Globus pallidus (tissue), 1 donor: ENCODE data around the gene FBXO8.
A peak's percentile ranks its signal among the peaks of the same experiment; 100 is the strongest.
"Not testable (repeated sequence)": the region's sequence is repeated elsewhere in the genome, so short reads cannot be mapped to it uniquely, and the experiment has no call there.

Source experiments
- DNase-seq: peaks from one replicate; pipeline ENCODE4 v3.0.0-alpha.2; 2015; ENCODE audit warnings: low spot score

Gene FBXO8

DNA sequence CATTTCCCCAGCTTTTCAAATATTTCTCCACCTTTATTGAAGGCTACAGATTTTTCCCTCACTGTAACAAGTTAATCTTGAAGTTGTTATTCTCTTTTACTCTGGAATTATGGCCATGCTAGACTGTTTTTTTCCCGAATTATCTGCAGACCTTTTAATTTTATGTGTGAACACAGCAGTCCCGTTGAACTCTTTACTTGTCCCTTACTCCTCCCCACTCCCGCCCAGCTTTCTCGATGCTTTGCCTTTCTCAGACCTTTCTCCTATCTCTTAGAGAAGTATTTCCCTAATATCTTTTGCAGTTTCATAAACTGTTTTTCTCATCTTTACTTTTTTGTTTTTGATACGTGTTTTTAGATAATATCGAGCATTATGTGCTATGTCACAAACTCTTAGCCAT is 1.0 kb upstream of the FBXO8 start:
- DNase-seq: no peak

DNA sequence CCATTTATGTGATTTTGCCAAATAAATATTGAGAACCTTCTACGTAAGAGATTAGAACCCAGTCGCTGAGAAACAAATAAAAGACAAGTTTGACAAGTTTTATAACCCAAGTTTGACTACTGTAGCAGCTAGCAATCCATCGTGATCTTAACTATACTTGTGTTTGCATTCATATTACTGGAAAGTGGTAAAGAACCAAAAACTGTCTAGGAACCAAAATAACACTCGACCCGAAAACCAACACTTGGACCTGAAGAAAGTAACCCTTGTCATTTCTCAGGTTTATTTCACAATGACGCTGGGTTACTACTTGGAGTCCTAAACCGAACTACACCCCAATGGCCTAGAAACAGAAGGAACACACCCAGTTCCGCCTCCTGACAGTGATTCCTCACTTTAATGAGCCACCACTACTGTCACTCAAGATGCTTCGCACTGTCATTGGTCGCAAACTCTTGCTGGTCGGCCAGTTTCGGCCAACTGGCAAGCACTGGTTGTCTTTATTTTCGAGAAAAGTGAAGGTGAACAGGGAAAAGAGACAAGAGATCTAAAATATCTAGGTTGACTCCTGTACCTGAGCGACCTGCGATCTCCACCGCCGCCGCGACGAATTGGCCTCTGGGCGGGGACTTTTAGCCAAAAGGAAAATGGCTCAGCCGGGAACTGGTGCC is 496 bp downstream of the FBXO8 start:
- peak; percentile 96 for DNase-seq

DNA sequence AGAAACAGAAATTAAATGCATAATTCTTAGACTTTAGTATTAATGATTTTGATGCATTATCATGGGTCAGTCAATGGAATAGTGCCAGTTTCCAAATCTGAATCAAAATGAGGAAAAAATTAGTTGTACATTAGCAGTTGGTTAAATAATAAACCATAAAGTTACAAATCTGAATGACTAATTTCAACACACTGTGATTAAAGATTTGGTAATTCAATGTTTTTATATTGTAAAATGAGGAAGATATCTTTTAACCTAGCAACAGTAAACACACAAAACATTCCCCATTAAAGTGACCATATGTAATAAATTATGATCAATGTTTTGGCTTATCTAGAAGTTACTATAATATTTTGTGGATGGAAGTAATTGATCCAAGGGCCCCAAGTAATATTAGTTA is 1.6 kb downstream of the FBXO8 start:
- no peak for DNase-seq

DNA sequence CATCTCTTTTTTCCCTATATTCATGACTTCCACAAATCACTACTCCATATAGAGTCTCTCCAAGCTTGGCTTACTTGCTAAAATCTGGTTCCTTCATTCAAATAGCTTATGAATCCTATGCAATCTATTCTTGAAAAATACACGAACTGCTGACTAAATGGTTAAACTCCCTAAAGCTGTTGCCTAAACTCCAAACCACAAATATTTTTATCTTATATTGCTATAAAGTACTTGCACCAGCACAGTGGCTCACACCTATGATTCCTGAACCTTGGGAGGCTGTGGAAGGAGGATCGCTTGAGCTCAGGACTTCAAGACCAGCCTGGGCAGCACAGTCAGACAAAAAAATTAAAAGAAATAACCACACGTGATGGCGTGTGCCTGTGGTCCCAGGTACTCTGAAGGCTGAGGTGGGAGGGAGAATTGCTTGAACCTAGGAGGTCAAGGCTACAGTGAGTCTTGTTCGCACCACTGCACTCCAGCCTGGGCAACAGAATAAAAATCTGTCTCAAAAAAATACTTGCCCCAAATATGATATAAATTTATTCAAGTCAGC is 2.2 kb downstream of the FBXO8 start:
- DNase-seq: no peak

DNA sequence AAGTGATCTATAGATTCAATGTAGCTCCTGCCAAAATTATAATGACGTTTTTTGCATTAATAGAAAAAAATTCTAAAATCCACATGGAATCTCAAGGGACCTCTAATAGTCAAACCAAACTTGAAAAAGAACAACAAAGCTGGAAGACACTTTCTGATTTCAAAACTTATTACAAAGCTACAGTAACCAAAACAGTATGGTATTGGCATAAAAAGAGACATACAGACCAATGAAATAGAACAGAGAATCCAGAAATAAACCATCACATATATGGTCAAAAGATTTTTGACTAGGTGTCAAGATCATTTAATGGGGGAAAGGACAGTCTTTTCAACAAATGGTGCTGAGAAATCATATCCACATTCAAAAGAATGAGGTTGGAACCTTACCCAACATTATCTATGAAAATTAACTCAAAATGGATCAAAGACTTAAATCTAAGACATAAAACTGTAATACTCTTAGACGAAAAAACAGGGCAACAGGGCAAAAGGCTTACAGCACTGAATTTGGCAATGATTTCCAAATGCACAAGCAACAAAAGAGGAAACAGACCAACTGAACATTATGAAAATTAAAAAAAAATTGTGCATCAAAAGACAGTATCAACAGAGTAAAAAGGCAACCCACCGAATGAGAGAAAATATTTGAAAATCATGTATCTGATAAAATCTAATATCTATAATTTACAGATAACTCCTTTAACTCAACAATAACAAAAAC is 3.9 kb downstream of the FBXO8 start:
- no peak for DNase-seq

DNA sequence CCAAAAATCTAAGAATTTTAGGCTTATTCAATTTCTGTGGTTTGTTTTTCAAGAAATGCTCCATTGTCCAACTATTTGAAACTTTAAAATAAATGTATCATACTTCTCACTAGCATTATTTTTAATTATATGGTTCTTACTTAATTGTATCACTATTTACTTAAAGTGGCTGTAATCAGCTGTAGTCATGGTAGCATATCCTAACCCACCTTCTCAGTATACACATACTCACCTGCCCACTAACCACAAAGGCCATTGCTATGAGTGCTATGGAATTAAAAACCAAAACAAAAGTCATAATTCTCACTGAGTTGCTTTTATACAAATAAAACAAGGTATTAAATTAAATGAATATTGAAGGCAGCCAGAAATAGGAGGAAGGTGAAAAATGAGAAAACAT is 5.0 kb downstream of the FBXO8 start:
- no peak for DNase-seq

DNA sequence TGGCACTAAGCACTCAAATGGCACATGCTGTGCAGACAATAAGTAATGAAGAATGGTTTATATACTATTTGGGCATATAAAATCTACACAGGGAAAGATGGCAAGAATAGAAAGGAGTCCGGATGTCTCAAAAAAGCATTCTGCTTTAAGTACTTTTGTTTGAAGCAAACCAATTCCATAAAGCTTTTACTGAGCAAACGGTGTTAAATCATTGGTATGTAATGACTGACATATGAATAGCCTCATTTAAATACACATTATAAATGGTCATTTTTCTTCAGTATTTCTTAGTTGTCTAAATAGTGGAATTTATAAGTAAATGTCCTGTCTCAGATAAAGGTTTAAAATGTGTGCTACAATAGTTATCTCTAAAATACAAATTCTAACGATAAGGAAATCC is 6.0 kb downstream of the FBXO8 start:
- DNase-seq: no peak

DNA sequence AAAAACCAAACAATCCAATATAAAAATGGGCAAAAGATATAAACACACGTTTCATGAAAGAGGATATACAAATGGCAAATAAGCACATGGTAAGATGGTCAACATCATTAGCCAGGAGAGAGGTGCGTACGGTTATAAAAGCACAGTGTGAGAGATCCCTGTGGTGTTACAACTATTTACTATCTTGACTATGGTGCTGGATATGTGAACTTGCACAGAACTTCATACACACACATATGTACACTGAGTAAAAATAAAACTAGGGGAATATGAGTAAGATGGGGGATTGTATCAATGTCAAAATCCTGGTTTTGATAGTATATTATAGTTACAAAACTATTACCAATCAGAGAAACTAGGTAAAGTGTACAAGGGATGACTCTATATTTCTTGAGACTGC is 8.4 kb downstream of the FBXO8 start:
- no peak for DNase-seq

DNA sequence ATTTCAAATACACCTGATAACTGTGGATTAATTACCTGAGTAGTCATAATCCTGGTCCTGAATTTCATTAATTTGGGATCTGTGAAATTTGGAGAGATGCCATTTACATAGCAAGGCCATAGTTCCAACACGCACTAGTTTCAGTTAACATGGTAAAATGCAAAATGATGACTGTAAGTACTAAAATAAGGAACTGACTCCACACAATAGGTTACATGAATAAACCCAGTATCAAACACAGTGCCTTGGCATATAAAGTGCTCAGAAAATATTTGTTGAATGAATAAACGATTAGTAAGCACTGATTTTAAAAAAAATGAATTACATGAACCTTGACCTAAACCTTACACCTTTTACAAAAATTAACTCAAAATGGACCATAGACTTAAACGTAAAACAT is 9.0 kb downstream of the FBXO8 start:
- DNase-seq: no peak

DNA sequence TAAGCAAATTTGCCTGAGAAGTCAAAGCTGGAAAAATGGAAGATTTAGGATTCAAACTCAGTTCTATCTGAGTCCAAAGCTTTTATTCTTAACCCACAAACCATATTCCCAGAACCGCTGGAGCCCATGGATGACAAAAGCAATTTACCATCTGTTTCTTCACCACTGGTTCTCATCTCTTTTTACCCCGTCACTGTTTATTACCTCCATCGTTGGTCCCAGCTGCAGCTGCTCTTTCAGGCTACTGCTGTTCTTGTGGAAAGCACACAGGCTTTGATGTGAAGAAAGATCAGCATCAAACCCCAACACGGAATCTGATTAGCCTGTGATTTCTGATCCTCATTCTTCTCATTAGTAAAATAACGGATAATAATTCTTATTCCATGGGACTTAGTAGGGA is 9.5 kb downstream of the FBXO8 start:
- no peak for DNase-seq

DNA sequence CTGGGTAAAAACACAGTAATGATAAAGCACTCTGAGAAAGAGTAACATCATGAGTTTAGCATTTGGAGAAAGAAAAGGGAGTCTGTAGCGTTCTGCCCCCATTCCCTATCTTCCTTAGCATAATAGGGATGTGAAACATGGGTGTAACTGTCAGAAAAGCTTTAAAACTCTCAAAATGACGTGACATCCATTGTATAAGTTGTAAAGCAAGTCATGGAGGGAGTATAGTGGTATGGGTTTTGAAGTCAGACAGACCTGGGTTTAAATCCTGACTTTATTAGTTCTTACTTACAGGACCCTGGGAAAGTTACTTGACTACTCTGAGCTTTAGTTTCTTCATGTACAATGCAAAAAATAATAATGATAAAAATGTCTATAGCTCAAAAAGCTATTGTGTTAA is 17.1 kb downstream of the FBXO8 start:
- no peak for DNase-seq

DNA sequence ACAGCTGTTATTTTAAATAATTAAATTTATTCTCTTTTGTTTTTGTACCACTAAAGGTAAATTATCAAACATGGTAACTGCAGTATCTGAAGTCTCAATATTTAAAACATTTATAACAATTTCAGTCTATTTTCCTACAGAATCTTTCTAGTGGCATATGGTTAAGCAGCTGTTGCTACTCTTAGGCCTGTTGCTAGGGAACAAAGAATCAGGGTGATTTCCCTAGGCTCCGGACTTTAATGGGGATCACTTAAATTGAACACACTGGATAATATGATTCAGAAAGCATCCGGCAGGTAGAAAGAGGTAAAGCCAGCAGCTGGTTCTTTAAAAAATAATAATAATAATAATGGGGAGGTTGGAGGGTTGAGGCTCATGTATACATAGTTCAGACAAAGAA is 17.6 kb downstream of the FBXO8 start:
- no peak for DNase-seq

DNA sequence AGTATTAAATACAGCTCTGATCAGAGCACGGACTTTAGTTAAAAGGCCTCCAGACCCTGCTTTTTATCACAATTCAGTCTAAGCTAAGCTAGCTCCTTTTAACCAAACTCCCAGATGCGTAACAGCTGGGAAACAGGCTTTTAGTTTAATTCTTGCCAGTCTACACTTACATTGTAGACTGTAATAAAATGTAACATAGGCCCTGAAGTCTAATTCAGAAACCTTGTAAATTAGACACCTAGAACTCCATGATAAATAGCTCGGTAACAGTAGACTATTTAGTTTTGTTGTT is 20.1 kb downstream of the FBXO8 start:
- no peak for DNase-seq

DNA sequence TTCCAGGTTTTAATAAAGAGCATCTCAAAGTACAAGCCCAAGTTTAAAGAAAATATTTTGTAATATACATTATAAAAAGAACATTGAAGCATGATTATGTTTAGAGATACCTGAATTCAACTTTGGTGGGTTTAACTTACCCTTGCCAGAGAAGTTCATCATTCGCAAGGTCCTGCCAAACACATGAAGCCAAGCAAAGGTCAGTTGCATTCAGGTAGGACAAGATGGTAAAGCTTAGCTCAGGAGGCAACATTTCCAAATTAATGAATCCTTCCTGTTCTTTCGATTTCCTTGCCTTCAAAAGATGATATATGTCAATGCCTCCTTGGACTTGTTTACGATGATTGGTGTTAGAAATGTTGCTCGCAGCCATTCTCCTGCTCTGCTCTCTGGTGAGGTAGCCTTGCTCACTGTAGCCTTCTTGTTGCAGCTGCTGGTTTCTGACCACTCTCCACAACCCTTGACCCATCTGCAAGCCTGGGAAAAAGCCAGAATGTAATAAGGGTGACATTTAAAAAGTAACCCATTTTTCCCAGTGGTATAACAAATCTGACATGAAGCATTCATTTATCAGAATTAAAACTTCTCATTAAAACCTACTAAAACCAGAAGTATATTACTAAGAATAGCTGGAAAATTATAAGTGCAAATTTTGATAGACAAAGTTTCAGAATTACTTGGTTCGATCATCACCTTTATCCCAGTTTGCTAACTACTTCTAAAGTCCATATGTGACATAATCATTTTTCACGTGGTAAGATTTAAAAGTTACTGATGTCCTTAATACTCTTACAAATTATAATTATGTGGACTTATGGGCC is 20.6 kb downstream of the FBXO8 start:
- no peak for DNase-seq

DNA sequence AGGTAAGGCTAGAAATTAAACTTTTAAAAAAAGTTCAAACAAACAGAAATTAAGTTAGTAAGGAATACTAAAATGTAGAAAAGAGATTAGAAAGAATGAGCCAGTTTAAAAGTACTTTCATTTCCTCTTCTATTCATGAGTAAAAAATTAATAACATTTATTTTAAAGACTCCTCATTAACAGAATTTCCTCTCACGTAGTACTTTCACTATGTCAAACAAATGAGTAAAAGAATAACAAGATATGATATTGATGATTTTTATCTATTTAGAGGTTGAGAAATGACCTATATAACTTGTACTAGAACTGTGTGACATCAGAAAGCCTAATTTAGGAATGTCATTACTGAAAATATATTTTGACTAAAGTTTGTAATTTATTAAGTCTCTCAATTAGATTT is 22.0 kb downstream of the FBXO8 start:
- DNase-seq: not testable (repeated sequence)

DNA sequence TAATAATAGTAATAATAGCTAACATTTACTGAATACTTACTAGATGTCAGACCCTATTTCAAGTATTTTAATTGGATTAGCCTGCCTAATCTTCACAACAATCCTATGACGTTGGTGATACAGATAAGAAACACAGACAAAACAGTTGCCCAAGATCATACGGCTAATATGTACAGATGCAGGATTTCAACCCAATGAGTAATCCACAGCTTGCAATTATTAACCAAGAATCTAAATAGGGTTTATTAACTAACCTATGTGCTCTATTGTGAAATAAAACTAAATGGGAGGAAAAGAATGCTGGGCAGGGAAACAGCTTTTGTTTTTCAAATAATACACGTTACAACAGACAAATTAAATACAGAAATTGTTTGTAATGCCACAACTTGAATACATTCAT is 23.4 kb downstream of the FBXO8 start:
- DNase-seq: no peak

DNA sequence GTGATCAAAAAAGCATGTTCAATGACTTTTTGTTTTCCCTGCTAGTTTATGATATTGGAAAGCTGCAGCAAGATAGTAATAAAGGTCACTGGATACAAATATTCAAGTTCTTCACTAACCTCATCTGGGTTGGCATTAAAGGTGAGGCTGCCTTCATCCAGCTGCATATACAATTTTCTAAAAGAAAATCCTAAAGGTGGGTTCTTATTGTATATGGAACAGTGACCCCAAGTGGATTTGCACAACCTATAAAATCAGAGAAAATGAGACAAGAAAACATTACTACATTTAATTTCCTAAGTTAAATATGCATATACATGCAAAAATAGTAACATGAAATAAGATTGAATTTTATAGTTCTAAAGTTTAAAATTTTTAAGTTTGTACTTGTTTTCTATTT is 23.9 kb downstream of the FBXO8 start:
- DNase-seq: no peak

DNA sequence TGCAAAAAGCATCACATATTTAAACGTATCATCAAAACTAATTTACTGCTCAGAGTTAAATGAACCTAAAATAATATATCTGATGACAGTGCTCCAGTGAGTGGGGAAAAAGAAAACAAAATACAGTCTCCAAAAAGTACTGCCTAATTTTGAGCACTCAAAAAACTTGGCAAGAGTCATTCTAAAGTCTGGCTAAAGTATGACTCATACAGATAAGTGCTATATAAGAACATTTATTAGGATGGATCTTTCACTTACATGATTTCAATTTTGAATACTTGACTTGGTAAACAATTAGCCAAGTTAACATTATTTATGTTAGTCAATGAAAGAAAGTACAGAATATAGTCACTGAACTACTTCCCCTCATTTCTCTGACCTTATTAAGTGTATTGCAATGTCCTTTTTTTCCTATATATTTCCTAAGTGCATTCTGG is 27.2 kb downstream of the FBXO8 start:
- DNase-seq: no peak

DNA sequence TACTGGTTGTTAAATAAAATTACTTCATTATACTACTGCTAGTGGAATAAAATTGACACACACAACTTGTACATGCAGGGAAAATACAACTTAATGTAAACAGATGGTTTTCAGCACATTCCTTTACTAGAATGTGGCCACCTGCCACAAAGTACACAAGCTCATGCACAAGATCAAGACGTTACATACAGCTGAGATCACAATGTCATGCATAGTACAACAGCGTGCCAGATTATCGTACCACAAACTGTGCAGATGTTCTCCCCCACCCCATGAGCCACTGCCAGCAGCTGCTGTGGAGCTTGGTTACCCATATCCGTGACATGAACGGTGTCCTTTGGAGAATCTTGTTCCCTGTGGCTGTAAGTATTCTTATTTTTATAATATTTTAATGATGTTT is 27.7 kb downstream of the FBXO8 start:
- no peak for DNase-seq

DNA sequence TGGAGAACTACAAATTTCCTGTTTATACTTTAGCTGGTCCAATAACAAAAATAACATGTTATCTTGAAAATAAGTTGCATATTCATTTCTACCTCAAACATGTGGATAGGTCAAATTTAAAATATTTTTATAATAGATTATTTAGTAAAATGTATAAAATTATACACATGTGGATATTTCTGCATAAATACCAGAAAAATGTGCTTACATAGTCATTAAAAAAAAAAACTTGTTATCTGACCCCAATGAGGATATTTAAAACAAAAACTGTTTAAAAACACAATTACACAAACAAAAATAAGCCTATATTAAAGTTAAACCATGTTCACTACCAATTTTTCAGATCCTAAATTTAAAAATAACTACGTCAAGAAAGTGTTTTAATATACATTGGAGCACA is 28.1 kb downstream of the FBXO8 start:
- no peak for DNase-seq

DNA sequence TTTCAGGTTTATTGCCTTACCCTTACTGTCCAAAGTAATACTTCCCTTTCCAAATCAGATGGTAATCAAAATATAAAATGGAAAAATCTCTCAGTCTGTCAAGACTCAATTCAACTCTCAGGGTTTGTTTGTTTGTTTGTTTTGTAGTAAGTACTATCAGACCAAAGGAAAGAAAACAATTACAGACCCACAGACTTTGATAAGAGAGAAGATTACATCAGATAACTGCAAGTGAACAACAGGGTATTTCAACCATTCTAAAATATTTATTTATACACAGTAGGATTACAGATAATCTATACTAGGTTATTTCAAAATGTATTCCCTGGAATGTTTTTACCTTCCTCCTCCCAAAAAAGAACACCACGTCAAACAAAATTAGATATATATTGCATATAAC is 28.9 kb downstream of the FBXO8 start:
- no peak for DNase-seq

DNA sequence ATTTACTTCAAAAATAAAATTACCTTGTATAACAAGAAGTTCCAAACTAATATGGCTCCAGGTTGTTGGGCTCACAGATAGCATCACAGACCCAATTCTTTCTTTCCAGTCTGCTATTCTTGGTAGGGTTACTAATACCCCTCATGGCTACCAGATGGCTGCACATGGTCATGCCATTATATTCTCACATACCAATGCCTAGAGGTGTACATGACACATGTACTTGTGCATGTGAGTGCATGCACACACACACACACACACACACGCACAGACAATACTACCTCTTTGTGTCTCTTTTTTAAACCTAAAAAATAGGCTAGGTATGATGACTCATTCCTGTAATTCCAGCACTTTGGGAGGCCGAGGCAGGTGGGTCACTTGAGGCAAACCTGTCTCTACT is 31.1 kb downstream of the FBXO8 start:
- DNase-seq: no peak

DNA sequence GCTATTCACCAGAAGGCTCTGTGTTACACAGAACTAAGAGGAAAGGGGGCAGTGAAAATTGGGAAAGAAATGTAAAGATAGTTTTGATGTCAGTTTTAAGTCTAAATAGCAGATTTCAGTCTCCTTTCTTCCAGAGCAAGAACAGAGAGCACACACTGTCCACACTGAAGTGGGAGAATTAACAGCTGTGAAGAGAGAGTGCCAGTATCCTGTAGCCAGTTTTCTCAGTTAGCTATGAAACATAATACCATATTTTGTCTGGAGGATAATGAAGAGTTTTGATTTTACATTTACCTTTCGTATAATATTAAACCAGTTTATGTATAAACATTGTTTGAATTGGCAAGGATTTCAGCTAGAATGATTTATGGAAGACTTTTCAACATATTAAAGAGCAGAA is 35.1 kb downstream of the FBXO8 start:
- DNase-seq: no peak
